GM18858 (cell line): ENCODE data around the gene COL20A1.
"Not testable (repeated sequence)": the region's sequence is repeated elsewhere in the genome, so short reads cannot be mapped to it uniquely, and the experiment has no call there.

Experiments used
- ATAC-seq: cut with Tn5 transposase; IDR thresholded peaks from one replicate; pipeline ENCODE4 v1.9.1; 2021; ENCODE audit not compliant: unreplicated experiment

COL20A1 gene

DNA sequence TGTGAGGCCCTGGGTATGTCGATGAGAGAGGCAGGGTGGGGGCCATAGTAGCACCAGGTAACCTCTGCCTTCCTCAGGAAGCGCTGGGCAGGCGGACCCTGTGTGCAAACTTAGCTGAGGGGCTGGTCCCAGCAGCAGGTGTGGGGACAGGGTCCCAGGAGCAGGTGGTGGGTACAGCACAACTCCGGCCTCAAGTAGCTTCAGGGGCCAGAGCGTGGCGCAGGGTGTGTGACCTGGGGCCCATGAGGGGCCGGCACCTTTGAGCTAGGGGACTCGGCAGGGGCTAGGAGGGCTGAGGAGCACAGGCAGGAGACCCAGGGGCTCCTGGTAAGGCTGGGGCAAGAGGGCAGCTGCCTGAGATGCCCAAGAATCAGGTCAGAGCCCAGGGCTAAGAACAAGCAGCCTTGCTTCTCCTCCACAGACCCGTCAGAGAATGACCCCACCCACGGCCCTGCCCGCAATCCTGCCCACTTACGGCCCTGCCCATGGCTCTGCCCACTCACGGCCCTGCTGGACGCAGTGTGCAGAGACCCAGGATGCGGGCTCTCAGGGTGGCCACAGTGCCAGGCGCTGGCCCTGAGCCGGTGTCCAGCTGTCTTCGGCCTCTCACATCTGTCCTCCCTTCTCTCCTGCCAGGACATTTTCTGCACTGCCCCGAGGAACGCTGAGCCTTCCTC is 37.2 kb downstream of the COL20A1 start:
- no peak for ATAC-seq

DNA sequence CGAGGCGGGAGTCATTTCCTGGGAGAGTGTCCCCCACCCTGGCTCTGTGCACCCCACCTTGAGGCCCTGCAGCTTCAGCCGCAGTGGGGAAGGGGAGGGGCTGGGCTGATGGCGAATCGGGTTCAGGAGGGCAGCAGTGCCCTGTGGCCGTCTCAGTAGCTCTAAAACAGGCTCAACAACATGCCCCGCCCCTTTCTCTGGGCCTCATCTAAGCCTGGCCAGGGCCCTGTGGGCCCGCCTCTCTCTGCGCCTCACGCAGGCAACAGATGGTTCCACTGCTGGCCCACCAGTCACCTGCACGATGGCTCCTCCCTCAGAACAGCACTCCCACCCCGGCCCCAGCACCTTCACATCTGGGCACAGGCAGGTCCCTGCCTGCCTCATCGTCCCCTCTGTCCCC is 38.0 kb downstream of the COL20A1 start:
- ATAC-seq: no peak

DNA sequence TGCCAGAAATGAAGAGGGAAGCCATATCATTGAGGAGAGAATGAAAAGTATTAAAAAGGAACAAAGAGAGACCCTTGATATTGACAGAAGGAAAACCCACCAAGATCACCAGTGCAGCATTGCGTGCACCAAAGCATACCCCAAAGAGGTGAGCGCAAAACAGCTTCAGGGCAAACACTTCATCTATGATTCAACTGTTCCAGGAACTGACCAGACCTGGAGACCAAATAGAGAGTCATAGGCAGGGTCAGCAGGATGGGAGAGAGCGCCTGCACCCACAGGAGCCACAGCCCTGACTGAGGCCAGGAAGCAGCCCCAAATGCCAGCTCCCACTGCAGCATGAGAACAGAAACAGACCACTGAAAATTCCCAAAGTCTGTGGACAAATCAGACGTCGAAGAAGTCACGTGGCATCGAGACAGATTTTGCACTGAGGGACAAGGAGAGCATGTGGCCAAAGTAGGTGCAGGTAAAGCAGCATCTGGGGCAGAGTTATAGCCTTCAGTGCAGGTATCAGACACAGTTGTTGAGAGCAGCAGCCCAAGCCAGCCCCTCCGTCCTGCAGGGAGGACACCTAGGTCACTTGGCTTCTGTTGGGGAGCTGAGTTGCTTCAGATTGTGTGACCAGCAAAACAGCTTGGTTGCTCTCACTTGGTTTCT is 38.9 kb downstream of the COL20A1 start:
- ATAC-seq: no peak

DNA sequence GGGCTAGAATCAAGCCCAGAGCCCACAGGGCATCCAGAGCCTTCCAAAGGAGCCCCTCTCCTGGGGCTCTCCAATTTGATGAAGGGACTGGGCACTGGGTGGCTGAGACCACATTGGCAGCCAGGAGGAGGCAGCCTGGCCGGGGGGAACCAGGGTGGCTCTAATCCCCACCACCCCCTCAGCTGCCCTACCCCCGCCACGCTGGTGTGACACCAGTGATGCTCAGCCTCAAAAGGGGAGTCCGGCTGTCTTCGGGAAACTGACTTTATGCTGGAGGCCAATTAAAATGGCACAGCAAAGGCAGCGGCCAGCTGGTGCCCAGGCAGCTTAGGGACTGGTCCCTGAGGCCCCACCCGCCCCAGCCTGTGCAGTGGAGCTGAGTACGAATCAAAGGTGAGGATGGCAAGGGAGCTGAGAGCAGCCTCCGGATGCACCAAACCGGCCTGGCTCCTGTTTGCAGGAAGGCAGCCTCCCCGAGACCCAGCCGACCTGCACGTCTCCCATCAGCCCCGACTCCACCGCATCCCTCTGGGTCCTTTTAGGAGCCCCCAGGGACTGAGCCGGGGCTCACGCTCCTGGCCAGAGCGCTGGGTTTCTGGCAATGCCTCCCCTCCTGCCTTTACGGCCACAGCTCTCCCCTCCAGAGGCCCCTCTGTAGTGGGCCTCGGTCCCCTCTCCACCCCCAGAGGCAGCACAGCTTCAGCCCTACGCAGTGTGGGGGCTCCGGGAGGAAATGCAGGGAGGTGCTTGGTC is 39.7 kb downstream of the COL20A1 start:
- ATAC-seq: no peak

DNA sequence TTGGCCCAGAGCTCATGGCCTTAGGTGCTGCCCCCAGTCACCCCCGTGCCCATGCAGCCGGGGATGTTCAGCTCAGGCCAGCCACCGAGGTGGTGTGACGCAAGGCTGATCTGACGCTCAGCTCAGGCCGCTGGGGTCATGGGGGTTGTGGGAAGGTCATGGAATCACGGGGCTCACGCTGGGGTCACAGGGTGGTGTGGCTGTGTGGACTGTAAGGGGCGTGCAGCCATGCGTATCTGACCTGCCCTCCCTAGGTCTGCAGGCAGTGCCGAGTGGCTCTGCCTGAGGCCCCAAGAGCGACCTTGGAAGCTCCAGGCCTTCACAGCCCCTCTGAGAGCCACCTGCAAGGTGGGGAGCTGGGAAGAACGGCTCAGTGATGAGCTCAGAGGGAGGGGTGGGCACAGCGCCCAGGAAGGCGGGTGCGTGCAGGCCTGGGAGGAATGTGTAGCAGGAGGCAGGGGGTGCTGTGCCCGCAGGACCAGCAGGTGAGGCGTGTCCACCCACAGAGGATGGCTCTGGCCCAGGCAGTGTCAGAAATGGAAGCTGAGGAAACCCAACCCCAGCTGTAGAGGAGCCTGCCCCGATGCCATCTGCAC is 40.4 kb downstream of the COL20A1 start:
- no peak for ATAC-seq

DNA sequence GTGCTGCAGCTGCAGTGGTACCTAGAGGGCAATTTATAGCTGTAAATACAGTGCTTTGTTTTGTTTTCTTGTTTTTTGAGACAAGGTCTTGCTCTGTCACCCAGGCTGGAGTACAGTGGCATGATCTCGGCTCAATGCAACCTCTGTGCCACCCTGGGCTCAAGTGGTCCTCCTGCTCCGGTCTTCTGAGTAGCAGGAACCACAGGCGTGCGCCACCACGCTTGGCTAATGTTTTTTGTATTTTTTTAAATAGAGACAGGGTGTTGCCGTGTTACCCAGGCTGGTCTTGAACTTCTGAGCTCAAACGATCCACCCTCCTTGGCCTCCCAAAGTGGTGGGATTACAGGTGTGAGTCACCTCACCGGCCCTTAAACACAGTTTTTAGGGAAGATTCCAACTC is 41.4 kb downstream of the COL20A1 start:
- ATAC-seq: no peak

DNA sequence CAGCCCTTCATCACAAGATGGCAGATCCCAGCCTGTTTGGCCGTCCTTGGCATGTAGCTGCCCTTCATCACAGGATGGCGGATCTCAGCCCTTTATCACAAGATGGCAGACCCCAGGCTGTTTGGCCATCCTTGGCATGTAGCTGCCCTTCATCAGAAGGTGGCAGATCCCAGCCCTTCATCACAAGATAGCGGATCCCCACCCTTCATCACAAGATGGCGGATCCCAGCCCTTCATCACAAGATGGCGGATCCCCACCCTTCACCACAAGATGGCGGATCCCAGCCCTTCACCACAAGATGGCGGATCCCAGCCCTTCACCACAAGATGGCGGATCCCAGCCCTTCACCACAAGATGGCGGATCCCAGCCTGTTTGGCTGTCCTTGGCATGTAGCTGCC is 42.1 kb downstream of the COL20A1 start:
- not testable (repeated sequence) for ATAC-seq

DNA sequence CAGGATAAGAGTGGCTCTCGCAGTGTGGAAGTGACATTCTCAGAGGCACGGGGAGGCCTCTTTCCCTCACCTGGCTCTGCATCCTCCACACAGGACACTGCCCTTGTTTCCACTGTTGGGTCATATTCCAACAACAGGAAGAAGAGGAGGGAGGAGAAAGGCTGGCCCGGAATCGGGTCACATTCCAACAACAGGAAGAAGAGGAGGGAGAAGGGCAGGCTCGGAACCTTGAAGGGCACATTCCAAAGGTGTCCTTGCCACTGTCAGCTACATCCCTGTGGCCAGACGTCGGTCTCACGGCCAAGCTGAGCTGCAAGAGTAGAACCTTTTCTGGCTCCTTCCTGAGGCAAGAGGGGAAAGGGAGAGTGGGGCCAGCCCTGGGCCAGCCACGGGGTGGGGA is 42.7 kb downstream of the COL20A1 start:
- ATAC-seq: no peak

DNA sequence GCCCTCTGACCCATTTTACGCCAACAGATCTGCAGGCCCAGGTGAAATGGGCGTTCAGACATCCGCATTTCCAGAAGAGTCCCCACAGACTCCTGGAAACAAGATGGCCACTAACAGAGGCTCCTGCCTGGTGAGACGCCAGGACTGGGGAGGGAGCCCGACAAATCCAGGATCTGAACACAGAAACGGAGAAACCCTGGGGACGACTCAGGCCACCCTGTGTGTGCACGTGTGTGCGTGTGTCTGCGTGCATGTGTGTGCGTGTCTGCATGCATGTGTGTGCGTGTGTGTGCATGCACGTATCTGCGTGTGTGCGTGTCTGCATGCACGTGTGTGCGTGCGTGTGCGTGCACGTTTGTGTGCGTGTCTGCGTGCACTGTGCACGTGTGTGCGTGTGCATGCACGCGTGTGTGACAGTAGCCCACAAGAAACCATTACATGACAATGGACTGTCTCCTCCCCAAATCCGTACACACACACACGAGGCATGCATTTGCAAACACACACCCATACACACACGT is 43.3 kb downstream of the COL20A1 start:
- ATAC-seq: no peak

DNA sequence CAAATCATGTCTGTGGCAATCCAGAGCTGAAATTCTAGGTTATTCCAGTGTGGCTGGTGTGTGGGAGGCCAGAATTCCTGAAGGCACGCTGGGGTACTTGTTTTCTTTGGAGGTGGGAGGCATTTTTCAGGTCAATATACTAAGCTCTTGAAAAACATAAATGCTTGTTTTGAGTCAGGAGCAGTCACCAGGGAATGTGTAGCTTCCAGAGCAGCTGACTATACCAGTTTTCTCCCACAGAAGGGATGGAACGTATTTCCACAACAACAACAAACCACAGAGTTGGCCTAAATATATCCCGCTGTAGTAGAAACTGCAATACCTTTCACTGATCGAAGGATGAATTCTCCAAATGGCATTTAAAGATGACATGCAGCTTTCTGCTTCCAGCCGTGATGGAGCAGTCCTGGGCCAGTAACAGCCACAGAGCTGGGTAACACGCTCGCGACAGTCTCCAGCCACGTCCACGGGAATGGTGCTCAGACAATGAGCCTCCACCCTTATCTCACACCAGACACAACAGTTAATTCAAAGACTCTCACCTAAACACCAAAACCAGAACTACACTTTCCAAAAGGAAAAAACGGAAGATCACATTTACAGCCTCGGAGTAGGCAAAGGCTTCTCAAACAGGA is 44.9 kb downstream of the COL20A1 start:
- no peak for ATAC-seq

DNA sequence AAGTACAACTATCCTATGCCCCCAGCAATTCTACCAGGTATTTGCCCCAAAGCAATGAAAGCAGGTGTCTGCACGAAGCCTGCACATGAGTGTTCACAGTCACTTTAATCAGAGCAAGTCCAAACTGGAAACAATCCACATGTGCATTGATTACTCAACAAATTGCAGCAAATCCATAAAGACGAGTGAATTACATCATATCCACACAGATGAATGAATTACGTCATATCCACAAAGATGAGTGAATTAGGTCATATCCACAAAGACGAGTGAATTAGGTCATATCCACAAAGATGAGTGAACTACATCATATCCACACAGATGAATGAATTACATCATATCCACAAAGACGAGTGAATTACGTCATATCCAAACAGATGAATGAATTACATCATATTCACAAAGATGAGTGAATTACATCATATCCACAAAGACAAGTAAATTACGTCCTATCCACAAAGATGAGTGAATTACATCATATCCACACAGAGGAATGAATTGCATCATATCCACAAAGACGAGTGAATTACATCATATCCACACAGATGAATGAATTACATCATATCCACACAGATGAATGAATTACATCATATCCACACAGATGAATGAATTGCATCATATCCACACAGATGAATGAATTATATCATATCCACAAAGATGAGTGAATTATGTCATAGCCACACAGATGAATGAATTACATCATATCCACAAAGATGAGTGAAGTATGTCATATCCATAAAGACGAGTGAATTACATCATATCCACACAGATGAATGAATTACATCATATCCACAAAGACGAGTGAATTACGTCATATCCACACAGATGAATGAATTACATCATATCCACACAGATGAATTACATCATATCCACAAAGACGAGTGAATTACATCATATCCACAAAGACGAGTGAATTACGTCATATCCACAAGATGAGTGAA is 46.4 kb downstream of the COL20A1 start:
- ATAC-seq: not testable (repeated sequence)

DNA sequence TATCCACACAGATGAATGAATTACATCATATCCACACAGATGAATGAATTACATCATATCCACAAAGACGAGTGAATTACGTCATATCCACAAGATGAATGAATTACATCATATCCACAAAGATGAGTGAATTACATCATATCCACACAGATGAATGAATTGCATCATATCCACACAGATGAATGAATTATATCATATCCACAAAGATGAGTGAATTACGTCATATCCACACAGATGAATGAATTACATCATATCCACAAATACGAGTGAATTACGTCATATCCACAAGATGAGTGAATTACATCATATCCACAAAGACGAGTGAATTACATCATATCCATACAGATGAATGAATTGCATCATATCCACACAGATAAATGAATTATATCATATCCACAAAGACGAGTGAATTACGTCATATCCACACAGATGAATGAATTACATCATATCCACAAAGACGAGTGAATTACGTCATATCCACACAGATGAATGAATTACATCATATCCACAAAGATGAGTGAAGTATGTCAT is 47.2 kb downstream of the COL20A1 start:
- ATAC-seq: not testable (repeated sequence)

DNA sequence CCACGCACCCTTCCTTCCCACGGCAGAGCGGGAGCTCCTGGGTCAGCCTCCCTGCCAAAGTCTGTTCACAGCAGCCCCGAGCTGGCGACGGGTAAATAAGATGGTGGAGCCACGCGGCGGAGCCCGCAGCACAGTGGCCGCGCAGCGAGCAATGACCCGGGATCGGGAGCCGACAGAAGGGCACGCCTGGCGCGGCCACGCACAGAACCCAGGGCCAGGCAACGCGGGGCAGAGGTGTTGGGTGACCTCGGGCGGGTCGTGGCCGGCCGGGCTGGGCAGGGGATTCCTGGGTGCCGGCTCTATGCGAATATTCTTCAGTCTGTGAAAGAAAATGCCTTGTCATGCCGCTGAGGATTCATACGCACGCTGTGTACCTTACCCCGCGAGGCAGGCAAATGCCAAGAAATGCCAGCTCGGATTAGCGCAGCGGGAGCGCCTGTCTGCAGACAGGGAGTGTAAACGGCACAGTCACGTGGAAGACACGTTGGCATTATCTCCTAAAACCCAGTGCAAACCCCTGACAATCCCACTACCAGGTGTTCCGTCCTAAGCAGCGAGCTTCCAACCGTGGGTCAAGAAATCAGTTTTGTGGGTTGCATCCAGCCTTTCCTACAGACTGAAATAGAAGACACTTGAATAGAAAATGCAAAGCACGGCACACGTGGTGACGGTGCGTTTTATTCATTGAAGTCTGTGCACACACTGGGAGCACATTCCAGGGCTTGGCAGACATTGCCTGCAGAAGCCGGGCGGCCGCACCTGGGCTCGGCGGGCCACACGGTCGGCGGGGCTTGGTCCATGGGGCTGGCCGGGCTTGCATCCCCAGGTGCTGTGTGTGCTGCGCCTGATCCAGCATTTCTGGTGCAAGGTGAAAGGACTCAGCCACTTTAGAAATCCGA is 49.8 kb downstream of the COL20A1 start:
- no peak for ATAC-seq

DNA sequence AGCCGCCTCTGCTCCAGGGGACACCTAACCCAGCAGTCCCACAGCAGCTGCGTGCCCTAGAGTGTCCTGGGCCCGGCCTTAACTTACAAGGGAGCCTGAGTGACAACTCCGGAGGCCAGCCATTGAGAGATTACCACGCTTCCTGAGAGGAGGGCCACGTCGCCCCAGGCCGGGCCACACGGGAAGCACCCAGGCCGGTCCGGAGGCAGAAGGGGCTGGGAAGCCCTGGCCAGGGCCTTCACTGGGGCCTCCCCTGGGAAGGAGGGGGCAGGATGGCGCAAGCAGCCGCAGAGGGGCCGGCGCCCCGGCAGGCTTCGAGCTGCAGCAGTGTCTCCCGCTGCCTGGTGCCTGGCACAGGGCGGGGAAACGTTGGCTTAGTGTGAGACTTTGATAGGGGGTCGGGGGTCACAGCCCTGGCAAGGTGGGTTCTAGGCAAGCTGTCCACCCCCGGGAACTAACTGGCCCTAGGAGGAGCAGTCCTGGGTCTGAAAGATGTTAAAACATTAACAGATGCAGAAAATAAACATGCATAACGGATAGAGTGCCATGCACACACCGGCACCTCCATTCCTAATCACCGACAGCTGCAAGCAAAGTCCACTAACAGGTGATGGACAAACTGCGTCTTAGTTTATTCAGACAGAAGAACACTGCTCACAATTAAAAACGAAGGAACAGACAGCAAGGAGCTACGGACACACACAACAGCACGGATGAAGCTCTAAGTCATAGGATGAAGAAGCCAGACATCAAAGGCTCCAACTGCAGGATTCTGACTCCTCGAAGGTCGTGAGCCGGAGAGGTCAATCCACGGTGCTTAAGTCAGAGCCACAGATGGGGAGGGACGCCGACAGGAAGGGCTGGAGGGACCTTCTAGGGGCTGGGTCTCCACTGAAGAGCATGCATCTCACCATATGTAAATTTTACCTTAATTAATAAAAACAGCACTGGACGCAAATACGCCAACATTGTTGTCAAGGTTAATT is 50.8 kb downstream of the COL20A1 start:
- no peak for ATAC-seq

DNA sequence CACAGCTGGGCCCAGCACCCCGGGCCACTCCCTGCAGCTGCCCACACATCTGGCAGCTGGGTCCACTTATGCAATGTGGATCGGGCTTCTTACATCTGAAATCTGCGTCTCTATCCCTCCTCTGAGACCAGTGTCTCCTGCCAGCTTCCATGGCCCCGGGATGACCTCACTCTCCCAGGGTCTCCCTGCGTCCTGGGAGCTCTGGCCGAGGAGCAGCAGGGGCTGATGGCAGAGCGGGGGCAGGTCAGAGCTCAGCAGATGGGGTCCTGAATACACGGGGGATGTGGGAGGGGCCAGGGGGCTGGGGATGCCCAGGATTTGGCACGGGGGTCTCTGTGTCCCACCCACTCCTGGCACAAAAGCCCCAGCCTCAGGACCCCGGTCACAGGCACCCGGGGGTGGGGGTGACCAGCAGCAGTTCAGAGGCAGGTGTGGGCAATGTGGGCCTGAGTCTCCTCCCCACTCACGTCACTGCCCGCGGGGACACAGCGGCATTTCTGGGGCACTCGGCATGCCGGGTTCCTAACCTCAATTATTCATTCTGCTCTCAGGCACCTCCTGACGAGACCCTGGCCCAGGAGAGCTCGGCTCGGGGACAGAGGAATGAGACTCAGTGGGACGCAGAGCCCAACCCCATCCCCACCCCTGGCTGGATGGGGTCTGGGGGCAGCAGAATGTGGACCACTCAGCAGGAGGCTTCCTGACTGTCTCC is 51.8 kb downstream of the COL20A1 start:
- ATAC-seq: no peak

DNA sequence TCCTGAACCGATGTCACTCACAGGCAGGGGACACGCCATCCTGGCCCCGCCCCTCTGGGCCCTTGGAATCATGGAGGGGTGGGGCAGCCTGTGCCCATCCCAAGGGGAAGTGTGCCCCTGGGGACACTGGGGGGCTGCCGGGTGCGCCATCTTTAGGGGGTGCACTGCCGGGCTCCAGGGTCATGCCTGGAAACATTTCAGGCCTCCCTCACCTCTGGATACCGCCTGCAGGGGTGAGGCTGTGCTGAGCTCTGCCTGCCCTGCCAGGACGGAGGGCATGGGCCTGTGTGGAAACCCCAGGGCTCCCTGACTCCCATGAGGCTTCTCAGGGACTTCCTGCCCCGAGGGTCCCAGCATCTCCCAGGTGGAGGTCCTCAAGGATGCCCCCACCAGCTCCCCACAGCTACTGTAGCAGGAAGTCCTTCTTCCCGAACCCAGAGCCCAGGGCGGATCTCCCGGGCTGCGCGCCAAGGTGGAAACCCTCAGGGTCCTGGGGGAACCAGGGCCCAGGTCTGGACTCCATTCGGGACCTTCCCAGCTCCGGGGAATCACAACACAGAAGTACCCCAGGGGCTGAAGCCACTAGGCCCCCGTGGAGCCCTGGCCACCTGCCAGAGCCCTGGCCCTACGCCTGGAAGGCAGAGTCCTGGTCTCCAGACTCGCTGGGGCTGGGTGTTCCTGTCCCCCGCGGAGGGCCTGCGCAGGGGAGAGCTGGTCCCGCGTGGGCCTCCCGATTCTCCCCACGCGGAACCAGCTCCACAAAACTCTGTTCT is 52.5 kb downstream of the COL20A1 start:
- no peak for ATAC-seq
